Right ventricle myocardium superior (tissue), 1 donor: Measurements from ENCODE around the gene SETD5. TPM values are rescaled to one million over a fixed set of nuclear protein-coding genes. Genes with fewer than 3 reads are reported as not detected.

Source experiments
- ATAC-seq: fragments of 200-7000 bp; cut with Tn5 transposase; one replicate; pipeline ENCODE4 v1.9.1; 2020; ENCODE audit warnings: mild to moderate bottlenecking; ENCODE audit not compliant: poor library complexity
- DNase-seq: peaks from one replicate; pipeline ENCODE4 v3.0.0-alpha.2; 2020
- intact Hi-C: fragments of 100-400 bp; cut with DNase I; formaldehyde crosslinking; loops from one replicate; pipeline ENCODE4 v1.11.2; 2022
- total RNA-seq: library from RNA; stranded (reverse); fragmentation: NEBNext Ultra II Directional; extraction: Animal tissue kit (Norgen Biotek cat#: 25700); gene quantifications from one replicate; pipeline ENCODE4 v1.2.1, GENCODE V29; 2021
- donor health status: DM: no; HTN: yes; CAD: no; lungs with severe emphysema.

The SETD5 gene
- total RNA-seq, 1 donor from 2014 or later = 49.7 TPM

GRCh38 chr3:9498781-9499180 is 101.4 kb downstream of the SETD5 start:
- DNase-seq (no peak), ATAC-seq (no peak)
- intact Hi-C loops = no loop called here

GRCh38 chr3:9499455-9500107 is 102.2 kb downstream of the SETD5 start:
- DNase-seq (no peak), ATAC-seq (no peak)
- intact Hi-C loops = no loop called here

GRCh38 chr3:9500108-9501050 is 103.0 kb downstream of the SETD5 start:
- DNase-seq = peak; percentile 66
- intact Hi-C loops = no loop called here
- ATAC-seq = peak; percentile 76

GRCh38 chr3:9501226-9501625 is 103.8 kb downstream of the SETD5 start:
- ATAC-seq (no peak), DNase-seq (no peak)
- intact Hi-C loops = no loop called here

GRCh38 chr3:9503283-9503682 is 105.9 kb downstream of the SETD5 start:
- DNase-seq = peak; percentile 77
- ATAC-seq = peak; percentile 67
- intact Hi-C loops = no loop called here

GRCh38 chr3:9507586-9508578 is 110.5 kb downstream of the SETD5 start:
- no peak for ATAC-seq
- no peak for DNase-seq
- intact Hi-C loops = no loop called here

GRCh38 chr3:9508781-9509180 is 111.4 kb downstream of the SETD5 start:
- intact Hi-C loops = no loop called here
- ATAC-seq (no peak), DNase-seq (no peak)

GRCh38 chr3:9512456-9513045 is 115.1 kb downstream of the SETD5 start:
- DNase-seq (no peak), ATAC-seq (no peak)
- intact Hi-C loops = no loop called here

GRCh38 chr3:9514306-9514705 is 116.9 kb downstream of the SETD5 start:
- DNase-seq (no peak), ATAC-seq (no peak)
- intact Hi-C loops = no loop called here

- DNase-seq = no peak
- intact Hi-C loops = no loop called here
- no peak for ATAC-seq
Observed at GRCh38 chr3:9514956-9515355, 117.5 kb downstream of the SETD5 start.

GRCh38 chr3:9525078-9525477 is 127.7 kb downstream of the SETD5 start:
- ATAC-seq = no peak
- intact Hi-C loops = no loop called here
- DNase-seq = no peak

Other genes starting within 250 kb of the SETD5 start
- gene SRGAP3, start 148.0 kb upstream of the SETD5 start, total RNA-seq = 5.1 TPM
- 52.9 TPM for gene THUMPD3, start 34.6 kb upstream of the SETD5 start, total RNA-seq
- not detected for gene LHFPL4, start 156.2 kb downstream of the SETD5 start, total RNA-seq